Parietal lobe (tissue), 2 donors: ENCODE measurements around the gene TMEM229B. TPM values are rescaled to one million over a fixed set of nuclear protein-coding genes. Genes with fewer than 3 reads are reported as not detected.

Source experiments
- small RNA-seq: library from RNA; depleted of rRNA; stranded (forward); fragments of <200 nt; gene quantifications from one replicate; pipeline ENCODE3, GENCODE V24; 2014; ENCODE audit warnings: low replicate concordance
- total RNA-seq: library from RNA; depleted of rRNA; stranded (reverse); fragments of >200 nt; gene quantifications from one replicate; pipeline ENCODE4 v1.2.3, GENCODE V29; 2014

TMEM229B gene
- 19.1 TPM for total RNA-seq

DNA sequence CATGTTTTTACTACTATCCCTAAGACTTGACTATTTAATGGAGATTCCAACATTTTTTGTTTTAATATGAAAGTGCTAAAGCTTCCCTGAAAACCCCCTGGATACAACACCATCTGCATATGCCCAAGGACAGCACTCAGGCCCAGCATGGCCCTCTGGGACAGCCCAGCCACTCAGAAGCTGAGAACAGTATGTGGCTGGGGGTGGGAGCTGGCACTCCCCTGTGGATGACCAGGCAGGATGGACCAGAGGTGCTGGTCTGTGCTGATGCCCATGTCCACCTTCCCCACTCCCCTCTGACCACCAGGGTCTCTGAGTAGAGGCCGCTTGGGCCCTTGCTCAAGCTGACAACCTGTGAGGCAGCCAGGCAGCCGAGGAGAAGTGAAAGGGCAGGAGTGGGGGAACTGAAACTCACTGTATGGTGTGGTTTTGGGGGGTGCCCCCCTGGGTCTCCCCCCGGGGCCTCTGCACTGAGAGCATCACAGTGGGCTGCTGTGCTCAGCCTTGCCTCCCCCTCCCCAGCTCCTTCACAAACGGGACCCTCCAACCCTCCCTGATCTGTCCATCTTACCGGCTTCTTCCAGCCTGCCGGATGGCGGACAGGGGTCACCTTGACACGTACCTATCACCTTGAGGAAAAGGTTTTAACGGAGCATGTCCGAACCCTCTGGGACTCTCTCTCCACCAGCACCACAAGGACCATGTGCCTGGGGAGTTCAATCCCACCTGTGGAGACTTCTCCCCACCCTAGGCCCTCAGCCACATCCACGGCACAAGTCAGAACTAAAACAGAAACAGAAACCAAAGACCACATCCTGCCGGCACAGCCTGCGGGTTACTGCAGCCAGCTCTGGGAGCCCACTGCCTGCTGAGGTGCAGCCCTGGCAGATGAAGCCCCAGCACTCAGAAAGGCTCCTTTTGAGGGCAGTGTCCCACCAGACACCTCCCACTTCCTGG, at the start of gene TMEM229B:
TMEM229B (minus strand) TSS at position 785 of the 957 bp plus-strand sequence. CDS start 14,798 bp downstream, outside the sequence.

DNA sequence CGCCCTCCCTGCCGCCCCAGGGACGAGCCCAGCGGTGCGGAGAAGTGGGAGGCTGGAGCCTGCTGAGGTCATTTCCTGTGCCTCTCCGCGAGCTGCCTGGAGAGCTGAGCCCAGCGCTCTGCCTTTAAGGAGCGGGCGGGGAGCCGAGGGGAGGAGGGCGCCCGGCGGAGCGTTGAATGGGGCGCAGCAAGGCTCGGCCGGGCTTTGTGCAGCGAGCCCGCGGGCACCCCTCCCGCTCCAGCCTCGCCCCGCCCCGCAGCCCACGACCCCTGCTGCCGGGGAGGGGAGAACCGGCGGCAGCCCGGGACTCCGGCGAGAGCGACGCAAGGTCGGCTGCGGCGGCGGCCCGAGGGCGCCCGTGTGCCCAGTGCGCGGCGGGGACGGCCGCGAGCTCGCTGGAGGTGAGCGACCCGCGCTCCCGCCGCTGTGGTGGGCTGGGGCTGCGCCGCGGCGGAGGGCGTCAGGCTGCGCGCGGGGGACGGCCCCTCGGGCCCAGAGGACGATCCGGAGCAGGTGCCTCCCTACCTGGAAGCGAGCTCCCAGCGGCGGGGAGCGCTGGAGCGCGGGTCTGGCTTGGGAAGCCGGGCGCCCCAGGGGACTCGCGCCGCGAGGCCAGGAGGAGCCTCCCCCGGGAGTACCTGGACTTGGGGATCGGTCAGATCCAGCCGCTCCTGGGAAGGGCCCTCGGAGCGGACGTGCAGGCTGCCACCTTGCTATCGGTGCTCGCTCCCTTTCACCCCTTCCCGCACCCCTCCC, 44.7 kb upstream of the TMEM229B start, which contains the start of gene PLEKHH1:
PLEKHH1 (plus strand) TSS at position 293 of the 756 bp plus-strand sequence. CDS start 8,578 bp downstream, outside the sequence.

Small RNAs within 50 kb of the gene (small RNA-seq; reads per million reads assigned to genes)
- not detected for gene MIR5694

Other genes starting within 250 kb of the TMEM229B start
- gene PALS1, start 247.3 kb downstream of the TMEM229B start, total RNA-seq = 21.3 TPM
- gene ATP6V1D, start 128.9 kb downstream of the TMEM229B start, total RNA-seq = 138 TPM
- gene EIF2S1, start 128.4 kb downstream of the TMEM229B start, total RNA-seq = 86.4 TPM
- not detected for gene PLEK2, start 76.6 kb downstream of the TMEM229B start, total RNA-seq
- gene PLEKHH1, start 44.6 kb upstream of the TMEM229B start, total RNA-seq = 37.2 TPM
- 29.4 TPM for gene PIGH, start 111.5 kb upstream of the TMEM229B start, total RNA-seq
- 40.7 TPM for gene ARG2, start 131.2 kb upstream of the TMEM229B start, total RNA-seq
- 62.0 TPM for gene VTI1B, start 185.9 kb upstream of the TMEM229B start, total RNA-seq
- 124 TPM for gene RDH11, start 207.0 kb upstream of the TMEM229B start, total RNA-seq
- not detected for gene RDH12, start 213.2 kb upstream of the TMEM229B start, total RNA-seq